ENCODE measurements around the gene SCN1A.

- TF ChIP-seq ZNF274 (IDR thresholded peaks at IDR 0.05; ENCODE audit: low read depth, low read length) (no peak), YY1 (IDR thresholded peaks at IDR 0.05; ENCODE audit: insufficient read depth, insufficient read length) (no peak), SUZ12 (IDR thresholded peaks at IDR 0.05; ENCODE audit: extremely low read depth, insufficient read depth, insufficient read length) (no peak)
These were observed 142.7 kb downstream of the SCN1A start for GRCh38 chr2:165985120-165985519.

Data from NT2/D1 (cell line).